NCI-H345 (cell line): ENCODE measurements around the gene CALCOCO1.
"Not testable (repeated sequence)": the region's sequence is repeated elsewhere in the genome, so short reads cannot be mapped to it uniquely, and the experiment has no call there.

Experiments used
- DNase-seq: peaks from one replicate; lab custom pipeline; 2025; lab: John Stamatoyannopoulos, UW

CALCOCO1 gene, protein sequence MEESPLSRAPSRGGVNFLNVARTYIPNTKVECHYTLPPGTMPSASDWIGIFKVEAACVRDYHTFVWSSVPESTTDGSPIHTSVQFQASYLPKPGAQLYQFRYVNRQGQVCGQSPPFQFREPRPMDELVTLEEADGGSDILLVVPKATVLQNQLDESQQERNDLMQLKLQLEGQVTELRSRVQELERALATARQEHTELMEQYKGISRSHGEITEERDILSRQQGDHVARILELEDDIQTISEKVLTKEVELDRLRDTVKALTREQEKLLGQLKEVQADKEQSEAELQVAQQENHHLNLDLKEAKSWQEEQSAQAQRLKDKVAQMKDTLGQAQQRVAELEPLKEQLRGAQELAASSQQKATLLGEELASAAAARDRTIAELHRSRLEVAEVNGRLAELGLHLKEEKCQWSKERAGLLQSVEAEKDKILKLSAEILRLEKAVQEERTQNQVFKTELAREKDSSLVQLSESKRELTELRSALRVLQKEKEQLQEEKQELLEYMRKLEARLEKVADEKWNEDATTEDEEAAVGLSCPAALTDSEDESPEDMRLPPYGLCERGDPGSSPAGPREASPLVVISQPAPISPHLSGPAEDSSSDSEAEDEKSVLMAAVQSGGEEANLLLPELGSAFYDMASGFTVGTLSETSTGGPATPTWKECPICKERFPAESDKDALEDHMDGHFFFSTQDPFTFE

DNA sequence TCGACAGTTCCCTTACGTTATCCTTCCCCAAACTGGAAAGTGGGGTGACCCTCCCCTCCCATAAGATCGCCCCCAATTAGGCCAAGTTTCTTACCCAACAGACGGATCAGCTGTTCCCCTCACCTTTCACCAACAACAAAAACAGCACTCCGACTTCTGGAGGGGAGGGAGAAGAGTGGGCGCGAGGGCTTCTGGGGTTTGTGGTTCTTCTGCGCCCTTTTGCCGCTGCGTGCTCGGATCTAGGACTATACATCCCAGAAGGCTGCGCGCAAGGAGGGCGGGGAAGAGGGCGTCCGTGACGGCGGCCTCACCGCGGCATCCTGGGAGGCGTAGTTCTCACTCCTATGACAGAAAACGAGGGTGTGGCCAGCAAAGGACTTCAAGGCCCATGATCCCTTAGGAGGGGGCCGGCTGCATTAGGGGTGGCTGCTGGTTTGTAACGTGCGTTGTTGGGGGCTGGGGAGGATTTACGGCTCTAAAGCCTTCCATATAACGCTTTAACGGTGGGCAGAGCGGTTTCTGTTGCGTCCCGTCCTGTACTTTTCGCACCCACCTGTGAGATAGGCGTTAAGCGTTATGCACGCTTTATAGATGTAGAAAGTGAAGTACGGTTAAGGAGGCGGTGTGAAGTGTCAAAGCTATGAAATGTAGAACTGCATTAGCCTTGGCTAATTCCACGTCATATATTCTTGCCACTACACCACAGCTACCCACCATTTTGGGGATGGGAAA, at the start of gene CALCOCO1:
Gene CALCOCO1 (minus strand): TSS at position 143 of the 732 bp plus-strand sequence. CDS start 2,210 bp downstream, outside the sequence.
- peak; percentile 99 for DNase-seq

DNA sequence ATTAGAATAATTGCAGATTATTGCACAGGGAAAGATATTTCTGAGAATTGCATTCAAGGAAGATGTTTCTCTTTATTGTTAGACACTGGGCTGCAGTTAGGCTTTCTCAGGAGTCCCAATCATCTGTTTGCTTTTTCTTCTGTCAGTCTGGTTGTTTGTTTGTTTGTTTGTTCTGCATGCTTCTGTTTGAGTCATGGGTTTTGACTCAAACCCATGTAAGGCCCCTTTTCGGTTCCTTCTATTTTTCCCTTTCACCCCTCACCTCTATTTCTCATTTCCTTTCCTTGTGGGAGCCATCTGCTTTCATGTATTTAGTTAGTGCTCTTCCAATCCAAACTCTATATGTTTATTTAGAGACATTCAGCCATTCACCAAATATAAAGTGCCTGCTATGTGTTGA, 49.6 kb upstream of the CALCOCO1 start:
- no peak for DNase-seq

DNA sequence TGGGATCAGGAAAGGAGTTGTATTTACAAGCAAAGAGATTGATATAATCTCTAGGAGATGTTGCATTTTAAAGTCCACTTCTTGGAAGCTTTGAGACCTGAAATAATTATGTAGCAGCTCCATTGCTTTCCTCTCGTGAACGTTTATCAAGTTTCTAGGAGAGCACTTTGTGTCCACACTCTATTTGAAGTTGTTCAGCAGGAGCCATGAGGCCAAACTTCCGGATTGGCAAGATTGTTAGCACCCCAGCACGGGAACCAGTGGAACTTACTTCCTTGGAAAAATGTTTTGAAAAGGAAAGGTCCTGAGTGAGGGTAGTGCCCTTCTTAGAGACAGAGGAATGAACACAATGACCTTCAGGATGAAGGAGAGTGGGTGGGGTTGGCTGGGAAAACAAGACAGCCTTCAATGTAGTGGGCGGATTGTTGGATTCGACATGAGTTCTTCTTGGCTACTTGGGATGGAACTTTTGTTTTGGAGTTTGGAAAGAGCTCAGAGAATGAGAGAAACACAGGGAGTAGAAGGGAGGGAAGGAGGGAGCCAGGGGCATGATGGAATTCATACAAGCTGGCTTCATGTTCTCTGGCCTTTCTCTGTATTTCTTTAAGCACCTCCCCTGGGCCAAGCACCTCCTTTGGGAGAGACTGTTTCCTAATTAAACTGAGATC, 48.4 kb upstream of the CALCOCO1 start:
- no peak for DNase-seq

DNA sequence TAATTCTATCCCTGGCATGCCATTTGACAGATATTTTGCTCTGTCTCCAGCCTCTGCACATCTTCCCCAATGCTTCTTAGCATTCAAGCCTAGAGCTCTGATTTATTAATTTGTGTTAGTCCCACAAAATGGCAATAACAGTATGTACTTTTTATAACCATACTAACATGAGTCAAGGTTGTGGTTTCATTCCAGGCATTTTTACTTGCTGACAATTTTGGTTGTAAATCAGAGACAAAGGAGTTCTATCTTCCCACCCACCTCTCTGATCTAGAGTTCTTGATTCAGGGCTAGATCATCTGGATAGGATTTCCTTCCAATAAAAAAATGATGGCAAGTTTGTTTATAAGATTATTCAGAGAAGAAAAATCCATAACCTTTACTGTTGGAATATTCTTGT, 43.0 kb upstream of the CALCOCO1 start:
- DNase-seq = no peak

DNA sequence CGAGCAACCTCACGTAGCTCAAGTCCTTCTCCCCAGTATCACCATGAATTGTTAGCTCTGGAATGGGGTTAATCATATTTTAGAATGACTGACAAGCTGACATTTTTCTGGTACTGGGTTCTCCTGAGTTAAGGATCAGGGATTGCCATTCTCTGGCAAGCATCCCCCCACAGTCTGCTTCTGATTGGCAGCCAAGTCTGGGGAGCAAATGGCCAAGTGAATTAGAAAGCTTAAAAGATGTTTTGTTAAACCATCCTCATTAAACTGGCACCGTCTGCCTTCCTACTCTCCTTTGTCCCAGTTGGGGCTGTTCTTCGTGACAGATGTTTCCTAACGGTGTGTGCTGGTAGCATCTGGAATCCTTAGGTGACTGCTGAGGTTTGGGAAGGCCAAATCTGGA, 41.7 kb upstream of the CALCOCO1 start:
- DNase-seq = no peak

DNA sequence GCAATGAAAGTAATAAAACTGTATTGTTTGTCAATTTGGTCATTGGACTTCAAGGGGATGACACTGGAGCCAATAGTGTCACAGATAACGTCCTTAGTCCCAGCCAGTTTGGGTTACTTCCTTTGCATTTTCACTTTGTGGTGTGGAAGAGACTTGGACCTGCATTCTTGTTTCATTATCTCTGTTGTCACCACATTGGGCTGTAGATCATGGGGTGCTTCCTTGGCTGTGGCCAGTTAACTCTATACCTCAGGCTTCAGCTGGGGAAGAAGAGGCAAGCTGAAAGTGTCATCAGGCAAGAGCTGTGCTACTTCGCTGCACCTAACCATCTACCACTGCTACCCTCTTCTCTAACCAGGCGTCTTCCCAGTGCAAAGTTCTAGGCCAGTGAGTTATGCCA, 39.6 kb upstream of the CALCOCO1 start:
- DNase-seq = no peak

DNA sequence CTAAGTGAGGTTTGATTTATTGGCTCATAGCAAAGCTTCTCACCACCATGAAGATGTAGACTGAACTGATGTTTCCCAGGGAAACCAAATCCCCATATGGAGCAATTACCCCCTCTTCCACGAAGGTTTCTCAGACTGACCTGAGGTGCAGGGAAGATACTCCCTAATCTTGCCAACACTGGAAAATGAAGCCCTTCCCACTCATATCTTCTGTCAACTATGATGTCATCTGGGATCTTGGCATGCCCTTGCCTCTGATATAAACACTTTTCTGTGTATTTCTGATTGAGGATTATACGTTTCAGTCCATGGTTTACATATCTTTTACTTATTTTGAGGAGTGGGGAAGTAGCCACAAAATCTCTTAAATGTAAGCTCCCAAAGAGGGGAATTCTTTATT, 38.6 kb upstream of the CALCOCO1 start:
- no peak for DNase-seq

DNA sequence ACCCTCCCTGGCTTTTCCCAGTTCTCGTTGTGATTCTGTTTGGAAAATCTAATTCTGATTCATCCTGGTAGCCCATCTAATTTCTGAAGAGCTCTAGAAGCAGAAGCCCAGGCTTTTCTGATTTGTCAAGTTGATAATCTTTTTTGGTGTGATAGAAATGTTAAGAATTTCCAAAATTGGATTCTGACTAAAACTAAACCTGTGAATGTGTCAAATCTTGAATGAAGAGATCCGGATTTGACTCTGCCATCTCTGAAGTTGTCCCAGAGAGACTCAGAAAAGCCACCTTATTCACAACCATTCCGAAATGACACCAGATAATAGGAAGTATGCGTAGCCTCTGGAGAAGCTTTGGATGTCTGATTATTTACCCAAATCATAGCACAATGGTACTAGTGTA, 37.4 kb upstream of the CALCOCO1 start:
- DNase-seq = no peak

DNA sequence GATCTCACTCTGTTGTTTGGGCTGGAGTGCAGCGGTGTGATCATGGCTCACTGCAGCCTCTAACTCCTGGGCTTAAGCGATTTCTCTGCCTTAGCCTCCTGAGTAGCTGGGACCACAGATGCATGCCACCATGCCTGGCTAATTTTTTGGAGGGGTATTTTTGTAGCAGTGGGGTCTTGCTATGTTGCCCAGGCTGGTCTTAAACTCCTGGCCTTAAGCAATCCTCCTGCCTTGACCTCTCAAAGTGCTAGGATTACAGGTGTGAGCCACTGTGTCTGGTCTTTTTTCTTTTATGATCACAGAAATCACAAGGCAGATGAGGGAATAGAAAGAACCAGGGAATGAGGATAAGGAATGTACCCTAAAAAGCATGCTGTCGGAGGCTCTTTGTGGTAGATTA, 35.5 kb upstream of the CALCOCO1 start:
- DNase-seq = not testable (repeated sequence)

DNA sequence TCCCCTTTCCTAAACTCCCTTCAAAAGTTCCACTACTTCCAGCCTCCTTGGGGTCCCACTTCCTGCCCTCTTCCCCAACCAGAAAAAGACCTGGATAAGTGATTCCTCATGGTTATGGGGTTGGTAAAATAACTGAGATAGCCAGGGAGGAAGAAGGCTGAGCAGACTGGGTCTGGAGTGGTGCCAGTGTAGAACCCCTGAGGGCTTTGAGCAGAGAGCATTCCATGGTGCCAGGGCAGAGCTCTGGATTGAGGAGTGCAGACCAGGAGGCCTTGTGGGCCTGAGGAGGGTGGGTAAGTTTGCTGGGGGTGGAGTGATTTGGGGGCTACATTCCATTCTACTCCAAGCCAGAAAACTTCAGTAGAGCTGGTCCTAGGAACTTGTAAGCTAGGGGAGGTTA, 34.1 kb upstream of the CALCOCO1 start:
- DNase-seq = no peak

DNA sequence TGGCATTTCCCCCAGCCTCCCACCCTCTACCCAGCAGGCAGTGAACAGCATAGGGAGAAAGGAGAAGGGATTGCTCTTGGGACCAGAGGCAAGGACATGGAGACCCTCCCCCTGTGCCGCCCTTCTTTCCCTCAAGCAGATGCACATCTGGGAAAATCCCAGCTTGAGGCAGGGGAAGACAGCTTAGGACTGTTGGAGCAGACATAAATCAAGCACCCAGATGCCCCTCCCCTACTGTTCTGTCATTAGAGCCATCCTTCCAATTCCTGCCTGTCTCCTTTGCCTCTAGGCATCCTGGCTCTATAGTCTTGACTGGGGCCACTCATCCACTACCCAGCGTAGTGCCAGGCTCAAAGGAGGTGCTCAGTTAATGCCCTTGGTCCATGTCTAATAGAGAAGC, 32.0 kb upstream of the CALCOCO1 start:
- no peak for DNase-seq

DNA sequence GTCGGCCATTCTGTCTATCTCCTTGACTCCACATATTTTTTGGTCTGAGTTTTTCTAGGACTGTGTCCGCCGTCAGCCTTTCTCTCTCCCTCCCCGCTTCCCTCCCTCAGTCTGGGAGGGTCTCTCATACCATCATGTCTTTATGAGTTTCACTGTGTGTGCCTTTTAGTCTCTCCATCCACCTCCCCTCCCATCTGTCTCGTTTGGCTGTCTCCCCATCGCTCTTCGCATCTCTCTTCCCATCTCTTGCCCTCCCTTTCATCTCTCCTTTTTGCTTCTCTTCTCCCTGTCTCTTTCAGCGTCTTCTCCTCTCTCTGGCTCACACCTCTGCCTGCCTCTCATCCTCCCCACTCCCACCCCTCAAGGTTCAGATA, 31.5 kb upstream of the CALCOCO1 start:
- no peak for DNase-seq

DNA sequence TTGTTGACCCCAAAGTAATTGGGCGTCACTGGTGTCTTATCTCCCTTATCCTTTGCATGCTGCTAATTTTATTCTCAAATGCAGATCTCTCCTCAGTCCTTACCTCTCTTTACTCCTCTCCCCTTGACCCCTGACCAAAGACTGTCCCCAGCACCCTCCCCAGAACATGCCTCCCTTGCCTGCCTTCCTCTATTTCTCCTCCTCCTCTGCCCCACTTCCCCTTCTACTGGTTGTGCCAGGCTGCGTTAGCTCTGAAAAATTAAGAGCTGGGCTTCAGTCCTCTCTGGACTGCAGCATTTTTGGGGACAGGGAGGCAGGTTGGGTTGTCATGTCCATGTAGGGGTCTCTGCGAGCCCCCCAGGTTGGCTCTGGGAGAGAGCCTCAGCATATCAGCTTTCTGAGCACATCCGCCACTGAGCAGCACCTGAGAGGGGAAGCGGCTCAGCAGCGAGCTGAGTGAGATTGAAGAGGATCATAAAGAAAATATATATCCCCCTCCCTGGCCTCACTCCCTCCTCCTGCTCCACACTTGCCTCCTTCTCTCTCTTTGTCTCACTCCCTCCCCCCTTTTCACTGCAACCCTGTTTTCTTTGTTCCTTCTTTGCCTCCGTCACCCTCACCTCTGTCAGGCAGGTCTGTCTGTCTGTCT, 31.0 kb upstream of the CALCOCO1 start:
- DNase-seq = no peak

DNA sequence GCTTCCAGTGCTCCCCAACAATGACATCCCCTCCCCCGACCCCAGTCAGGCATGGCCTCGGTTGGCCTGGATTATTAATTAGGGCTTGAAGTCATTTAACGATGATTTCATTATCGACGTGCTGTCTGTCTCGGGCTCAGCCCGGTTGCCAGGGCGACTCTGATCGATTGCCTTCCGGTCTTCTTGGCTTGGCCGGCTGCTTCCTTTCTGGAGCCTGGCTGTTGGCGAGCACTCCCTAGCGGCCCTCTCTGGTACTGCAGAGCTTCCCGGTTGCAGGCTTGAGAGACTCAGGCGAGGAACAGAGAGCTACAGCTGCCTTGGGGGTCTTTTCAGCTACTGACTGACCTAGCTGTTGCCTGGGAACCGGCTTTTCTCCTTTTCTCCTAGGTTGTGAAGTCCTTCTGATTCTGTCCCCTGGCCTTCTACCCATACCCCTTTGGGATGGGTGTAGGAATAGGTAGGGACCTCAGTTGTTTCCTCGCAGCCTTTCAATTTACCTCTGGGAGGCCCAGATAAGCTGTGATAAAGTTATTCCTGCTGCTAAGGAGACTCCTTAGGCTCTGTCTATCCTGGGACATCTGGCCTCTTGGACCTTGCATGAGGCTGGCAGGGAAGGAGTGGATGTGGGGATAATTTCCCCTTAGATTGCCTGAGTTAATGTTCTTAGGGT, 30.0 kb upstream of the CALCOCO1 start:
- peak; percentile 52 for DNase-seq

DNA sequence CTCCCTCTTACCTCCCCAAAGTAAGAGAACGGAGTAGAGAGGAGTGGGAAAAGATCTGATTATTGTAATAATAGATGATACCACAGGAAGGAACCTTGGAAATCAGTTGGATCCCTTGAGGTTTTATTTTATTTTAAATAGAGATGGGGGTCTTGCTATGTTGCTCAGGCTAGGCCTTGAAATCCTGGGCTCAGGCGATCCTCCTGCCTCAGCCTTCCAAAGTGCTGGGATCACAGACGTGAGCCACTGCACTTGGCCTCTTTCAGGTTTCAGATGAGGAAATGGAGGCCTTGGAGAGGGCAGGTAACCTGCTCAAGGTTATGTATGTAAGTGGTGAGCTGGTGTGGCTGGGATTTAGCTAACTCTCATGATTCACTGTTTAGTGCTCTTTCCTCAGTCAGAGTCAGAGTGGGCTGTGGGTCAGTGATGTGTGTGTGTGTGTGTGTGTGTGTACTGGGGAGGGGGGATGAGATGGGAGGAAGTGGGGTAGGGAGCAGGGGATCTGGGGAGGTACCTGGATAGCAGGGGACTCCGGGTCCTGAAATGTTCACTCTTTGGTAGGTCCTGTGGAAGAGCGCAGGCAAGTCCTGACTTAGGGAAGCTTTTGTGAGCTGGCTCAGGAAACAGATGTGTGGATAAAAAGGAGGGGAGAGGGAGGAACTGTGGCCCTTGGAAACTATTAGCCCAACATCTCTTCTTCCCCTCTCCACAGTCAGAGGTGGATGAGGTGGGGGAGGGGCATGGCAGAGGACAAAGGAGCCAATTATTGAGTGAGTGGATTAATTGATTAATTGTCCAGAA, 29.2 kb upstream of the CALCOCO1 start:
- DNase-seq = no peak

DNA sequence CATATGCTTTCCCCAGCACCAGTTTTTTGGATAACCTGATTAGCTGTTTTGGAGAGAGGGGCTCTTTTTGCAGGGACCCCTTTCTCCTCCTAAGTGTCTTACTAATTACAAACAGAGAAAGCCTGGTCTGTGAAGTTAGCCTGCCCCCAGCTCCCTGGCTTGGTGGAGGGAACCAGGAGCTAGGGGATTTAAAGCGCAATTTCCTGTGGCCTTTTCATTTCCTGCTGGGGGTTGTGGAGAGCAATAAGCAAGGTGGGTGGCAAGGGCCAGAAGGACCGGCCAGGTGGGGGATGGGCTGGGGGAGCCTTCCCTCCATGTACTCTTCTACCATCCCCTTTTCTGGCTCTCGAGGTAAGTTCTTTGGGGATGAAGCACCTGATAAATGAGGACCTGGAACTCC, 28.6 kb upstream of the CALCOCO1 start:
- DNase-seq = no peak

DNA sequence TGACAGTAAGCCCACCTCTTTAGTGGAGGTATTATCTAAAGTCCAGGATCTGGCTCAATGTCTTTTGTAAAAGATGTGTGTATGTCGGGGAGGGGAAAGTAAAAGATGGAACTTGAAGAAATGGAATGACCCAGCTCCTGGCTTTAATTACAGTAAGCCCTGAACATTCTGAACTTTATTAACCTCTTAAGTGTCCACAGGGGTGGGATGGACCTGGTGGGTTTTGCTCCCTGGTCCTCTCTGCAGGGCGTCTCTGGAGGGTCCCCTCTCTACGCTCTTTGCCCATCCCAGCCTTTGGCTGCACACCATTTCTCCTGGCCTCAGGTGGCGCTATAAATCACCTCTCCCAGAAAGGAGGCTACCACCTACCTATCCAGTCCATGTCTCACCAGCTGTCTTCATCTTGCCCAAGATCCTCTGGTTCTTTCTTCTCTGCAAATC, 28.2 kb upstream of the CALCOCO1 start:
- no peak for DNase-seq

DNA sequence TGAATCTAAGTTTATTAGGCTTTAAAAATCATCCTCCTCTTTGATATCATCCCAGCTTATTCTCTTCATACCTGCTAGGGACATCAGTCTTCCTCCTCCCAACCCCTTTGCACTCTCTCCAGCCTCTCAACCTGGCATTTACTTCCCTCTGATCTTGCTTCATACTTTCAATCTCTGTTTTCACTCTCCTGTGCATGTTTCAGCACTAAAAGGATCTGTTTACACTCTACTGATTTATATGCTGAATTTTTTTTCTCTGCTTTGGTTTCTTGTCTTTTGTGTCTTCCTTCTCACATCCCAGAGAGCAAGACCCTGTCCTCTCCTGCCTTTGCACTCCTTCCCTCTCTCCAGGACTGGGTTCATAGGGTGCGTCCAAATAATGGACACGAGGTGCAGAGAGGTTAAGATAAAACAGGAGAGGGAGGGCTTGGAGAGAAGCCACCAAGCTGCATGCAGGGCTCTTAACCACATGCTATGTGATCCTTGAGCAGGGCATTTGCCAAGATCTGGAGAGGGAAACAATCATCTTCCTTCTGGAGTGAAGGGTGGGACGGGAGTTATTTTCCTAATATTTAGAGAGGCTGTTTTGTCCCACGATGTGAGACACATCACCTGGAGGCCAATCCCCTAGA, 27.5 kb upstream of the CALCOCO1 start:
- DNase-seq = no peak

DNA sequence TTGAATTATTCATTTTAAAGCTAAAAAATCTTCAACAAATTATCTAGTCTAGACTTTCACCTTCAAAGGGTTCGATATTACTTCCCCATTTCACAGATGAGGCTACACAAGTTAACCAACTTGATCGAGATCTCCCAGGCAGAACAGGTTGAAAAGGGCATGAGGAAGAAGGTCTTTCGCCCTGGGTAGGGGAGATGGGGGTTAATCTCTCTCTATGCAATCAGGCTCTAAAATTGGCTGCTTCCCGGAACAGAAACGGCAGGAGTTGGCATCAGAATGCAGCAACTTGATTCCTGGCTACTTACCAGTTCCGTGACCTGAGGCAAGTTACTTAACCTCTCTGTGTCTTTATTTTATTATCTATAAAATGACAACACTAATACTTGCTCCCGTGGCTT, 26.9 kb upstream of the CALCOCO1 start:
- no peak for DNase-seq

DNA sequence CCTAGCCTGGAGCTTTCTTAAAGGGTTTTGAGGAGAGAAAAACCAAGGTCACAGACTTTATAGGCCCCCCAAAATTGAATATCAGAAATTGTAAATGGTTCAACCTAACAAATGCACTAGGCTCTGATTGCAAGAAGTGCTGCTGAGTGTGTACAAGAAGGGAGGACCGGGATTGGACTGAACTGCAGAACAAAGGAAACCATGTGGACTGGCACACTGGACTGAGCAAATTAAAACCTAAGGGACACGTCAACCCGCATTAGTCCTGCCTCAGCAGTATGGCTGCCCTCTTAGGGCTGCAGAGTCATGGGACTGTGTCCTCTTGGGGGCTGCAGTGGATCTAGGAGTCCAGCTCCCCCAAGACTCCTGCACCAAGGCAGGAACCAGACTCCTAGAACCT, 25.4 kb upstream of the CALCOCO1 start:
- DNase-seq = no peak
